ENCODE data around the gene CACNA2D1. TPM values are rescaled to one million over a fixed set of nuclear protein-coding genes. Genes with fewer than 3 reads are reported as not detected.

CACNA2D1 gene
- total RNA-seq, 1 donor = 63.5 TPM

- DNase-seq (ENCODE audit: low read depth) = no peak
- TF ChIP-seq CTCF (IDR thresholded peaks at IDR 0.05; ENCODE audit: insufficient read depth, low read depth, low read length) = no peak
- no peak overlapping the region for H3K4me3 ChIP-seq (ENCODE audit: low read depth, low read length)
Observed at GRCh38 chr7:81919494-81919893, 524.1 kb downstream of the CACNA2D1 start.

- H3K4me3 ChIP-seq (ENCODE audit: low read depth, low read length) = no peak overlapping the region
- DNase-seq (ENCODE audit: low read depth) = peak; percentile 28
- no peak for TF ChIP-seq CTCF (IDR thresholded peaks at IDR 0.05; ENCODE audit: insufficient read depth, low read depth, low read length)
Observed at GRCh38 chr7:81908220-81908619, 535.4 kb downstream of the CACNA2D1 start.

- DNase-seq (ENCODE audit: low read depth) = no peak
- no peak overlapping the region for H3K4me3 ChIP-seq (ENCODE audit: low read depth, low read length)
- TF ChIP-seq CTCF (IDR thresholded peaks at IDR 0.05; ENCODE audit: insufficient read depth, low read depth, low read length) = no peak
Observed at GRCh38 chr7:81903115-81903514, 540.5 kb downstream of the CACNA2D1 start.

- DNase-seq (ENCODE audit: low read depth) = no peak
- no peak for TF ChIP-seq CTCF (IDR thresholded peaks at IDR 0.05; ENCODE audit: insufficient read depth, low read depth, low read length)
- H3K4me3 ChIP-seq (ENCODE audit: low read depth, low read length) = no peak overlapping the region
Observed at GRCh38 chr7:81902536-81902935, 541.0 kb downstream of the CACNA2D1 start.

Data from fibroblast of villous mesenchyme (primary cell).